Measurements from ENCODE around the gene LAMA1.

The LAMA1 gene

DNA sequence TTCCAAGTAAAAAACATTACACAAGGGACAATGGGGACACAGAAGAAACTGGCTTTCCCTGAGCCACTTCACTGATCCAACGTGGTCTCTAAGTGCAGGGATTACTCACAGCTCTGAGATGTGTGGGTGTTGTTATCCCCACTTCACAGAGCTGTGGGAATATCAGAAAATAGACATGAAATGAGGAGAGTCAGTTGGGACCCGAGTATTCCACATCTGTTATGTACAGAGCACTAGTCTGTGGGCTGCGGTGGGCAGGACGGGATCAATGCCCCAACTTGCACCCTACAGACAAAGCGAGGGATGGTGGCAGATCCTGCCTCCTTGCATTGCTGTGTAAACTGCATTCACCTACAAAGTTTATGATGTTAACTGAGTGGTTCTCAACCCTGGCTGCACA is 11.7 kb downstream of the LAMA1 start:
- no peak for DNase-seq (ENCODE audit: low read depth in 1 of 2, low spot score in 1 of 2)

DNA sequence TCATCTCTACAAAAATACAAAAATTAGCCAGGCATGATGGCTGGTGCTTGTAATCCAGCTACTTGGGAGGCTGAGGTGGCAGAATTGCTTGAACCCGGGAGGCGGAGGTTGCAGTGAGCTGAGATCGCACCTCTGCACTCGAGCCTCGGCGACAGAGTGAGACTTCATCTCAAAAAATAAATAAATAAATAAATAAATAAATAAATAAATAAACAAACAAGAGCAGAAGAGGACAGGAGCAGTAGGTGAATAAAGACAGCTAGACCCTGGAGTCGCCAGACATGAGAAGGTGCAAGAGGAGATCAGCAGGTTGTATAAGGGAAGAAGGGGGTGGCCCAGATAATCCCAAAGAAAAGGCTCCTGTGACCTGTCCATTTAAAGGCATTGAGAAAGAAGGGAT is 12.3 kb downstream of the LAMA1 start:
- no peak for DNase-seq (ENCODE audit: low read depth in 1 of 2, low spot score in 1 of 2)

DNA sequence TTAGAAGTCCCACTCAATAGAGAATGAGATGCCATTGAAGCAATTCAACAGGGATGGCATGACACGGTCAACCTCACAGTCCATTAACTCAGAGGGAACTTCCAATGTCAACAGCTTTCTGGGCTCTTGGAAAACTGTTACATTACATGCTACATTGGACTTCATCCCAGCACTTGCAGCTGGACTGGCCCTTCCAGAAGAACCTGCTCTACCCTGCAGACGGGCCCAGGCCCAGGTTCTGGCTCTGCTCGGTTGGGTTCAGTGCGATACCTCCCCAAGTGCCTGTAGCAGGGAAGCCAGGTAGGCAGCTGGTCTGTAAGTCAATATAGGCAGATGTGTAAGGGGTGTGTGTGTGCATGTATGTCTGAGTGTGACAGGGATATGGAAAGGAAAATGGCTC is 12.9 kb downstream of the LAMA1 start:
- DNase-seq (ENCODE audit: low read depth in 1 of 2, low spot score in 1 of 2): no peak

DNA sequence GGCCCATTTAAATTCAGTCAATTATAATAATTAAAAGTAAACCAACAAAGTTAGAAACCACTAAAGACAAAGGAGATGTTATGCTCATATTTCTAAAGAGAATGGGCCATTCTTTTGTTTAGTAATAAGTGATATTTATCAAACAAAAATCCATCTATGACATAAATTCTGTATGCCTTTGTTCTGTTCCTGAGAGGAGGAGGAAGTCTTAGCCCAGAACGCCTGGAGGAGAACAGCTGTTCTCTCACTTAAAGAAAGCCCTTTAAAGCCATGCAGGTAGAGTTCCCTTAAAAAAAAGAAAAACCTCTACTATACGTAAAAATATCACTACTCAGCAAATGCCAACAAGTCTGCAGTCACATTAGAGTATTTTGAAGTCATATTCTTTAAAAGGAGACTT is 15.5 kb downstream of the LAMA1 start:
- DNase-seq (ENCODE audit: low read depth in 1 of 2, low spot score in 1 of 2): no peak

DNA sequence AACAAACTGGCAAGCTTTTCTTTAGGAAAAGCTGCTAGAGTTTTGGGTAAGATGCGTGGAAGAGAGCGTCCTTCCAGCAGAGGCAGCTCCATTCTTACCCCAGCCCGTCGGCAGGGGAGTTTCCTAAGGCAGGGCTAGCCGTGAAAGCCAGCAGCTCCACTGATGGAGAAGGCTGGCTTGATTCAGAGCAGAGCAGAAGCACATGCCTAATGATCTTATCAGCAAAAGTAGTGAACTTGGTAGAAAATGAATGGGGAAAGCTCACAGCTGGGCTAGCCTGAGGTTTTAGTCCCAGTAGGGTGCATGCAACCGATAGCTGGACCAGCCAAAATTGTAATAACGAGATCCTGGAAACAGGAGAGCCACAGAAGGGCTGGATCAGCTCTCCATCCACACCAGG is 20.8 kb downstream of the LAMA1 start:
- no peak for DNase-seq (ENCODE audit: low read depth in 1 of 2, low spot score in 1 of 2)

DNA sequence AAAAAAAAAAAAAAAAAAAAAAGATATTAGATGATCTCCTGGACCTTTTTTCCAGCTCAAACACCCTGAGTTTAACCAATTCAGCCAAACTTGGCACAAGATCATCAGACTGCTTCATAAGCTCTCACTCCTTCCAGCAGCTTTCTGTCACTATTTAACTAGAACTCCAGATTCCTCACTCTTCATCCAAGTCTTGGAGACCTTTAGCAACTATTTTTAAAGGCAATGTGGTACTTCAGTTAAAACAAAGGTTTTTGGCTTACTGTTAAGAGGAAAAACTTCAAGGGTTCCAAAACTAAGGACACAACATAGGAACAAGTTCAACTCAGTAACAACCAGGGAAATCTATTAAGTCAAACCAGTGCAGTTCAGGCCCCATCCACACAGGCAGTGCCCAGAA is 23.2 kb downstream of the LAMA1 start:
- no peak for DNase-seq (ENCODE audit: low read depth in 1 of 2, low spot score in 1 of 2)

DNA sequence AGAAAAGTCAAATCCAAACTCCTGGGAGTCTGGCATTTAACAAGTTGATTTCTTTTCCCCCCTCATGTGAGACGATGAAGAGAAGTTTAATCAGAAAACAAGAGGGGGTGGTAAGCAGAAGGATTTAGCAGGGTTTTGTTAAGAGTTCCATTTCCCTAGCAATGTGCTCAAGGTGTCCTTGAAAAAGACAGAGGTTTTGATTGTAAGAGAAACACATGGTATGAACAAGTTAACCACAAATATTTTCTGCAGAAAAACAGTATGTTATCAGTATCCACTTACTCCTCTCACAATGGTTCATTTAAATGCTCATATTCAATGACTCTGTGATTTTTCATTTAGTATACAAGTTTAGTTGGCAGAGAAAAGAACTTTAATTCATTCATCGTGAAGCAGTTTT is 26.8 kb downstream of the LAMA1 start:
- DNase-seq (ENCODE audit: low read depth in 1 of 2, low spot score in 1 of 2): no peak

DNA sequence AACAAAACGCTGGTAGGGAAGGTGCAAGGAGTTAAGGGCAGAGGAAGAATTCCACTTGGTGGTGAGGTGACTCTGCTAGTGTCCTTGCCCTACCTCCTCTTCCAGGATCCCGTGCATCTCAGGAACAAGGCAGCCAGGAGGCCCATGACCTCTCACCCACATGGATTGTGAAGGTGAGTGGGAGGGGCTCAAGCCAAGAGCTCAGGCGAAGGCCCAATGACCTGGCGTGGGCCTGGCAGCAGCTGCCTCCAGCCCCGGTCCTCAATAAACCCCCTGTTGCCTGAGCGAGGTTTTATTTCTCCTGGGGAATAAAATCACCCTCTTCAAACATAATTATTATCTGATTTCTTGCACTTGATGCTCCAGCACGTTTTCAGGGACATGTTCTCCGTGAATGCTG is 28.2 kb downstream of the LAMA1 start:
- no peak for DNase-seq (ENCODE audit: low read depth in 1 of 2, low spot score in 1 of 2)

DNA sequence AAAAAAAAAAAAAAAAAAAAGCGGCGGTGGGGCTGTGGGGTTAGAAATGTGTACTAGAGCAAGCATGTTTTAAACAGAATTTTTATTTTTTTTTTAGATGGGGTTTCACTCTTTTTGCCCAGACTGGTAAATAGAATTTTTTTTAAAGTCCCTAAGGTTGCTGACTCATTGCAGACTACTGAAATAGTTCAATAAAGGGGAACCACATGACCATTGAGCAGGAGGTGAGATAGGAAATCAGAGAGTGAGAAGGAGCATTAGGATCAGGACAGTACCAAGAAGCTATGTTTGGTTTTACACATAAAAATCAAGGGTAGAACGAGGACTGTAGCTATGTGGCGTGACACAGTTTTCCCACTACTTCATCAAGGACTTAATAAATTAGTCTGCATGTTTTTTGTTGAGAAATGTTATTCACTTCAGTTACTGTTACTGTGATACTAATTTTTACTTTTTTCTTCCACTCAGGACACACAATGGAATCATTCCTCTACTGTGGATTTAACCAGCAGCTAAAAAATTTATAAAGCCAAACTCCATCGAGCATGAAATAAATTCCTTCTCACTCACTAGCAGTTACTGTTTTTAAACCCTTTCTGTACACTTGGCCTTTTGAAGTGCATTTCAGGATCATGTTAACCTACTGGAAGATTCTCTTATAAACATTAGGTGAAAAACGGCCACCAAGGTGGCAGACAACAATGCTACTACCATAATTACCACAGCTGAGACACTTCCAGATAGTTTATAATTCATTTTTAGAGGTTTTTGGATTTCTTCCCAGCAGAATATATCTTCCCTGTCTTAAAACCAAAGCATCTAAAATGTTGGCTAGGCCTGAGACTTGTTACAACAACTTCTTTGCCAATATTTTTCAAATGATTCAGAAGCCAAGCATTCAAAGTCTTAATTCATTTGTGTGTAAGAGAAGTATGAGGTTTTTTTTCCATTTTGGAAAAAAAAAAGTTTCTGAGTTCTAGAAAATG is 33.2 kb downstream of the LAMA1 start:
- no peak for DNase-seq (ENCODE audit: low read depth in 1 of 2, low spot score in 1 of 2)

DNA sequence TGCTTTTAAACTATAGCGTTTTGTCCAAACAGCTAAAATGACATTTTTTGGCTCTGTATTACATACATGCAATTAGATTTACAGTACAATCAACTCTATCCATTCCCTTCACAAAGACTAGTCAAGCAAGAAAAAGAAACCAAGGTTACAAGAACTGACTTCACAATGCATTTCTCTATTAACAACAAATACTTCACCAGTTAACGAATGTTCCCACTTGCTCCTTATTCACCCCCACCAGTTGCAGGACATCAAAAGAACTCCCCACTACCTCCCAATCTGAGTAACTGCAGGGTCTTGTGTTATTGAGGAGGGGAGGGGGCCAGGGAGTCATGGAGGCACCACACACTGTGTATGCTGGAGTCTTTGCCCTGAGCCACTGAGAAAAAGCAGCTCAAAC is 34.9 kb downstream of the LAMA1 start:
- DNase-seq (ENCODE audit: low read depth in 1 of 2, low spot score in 1 of 2): no peak

DNA sequence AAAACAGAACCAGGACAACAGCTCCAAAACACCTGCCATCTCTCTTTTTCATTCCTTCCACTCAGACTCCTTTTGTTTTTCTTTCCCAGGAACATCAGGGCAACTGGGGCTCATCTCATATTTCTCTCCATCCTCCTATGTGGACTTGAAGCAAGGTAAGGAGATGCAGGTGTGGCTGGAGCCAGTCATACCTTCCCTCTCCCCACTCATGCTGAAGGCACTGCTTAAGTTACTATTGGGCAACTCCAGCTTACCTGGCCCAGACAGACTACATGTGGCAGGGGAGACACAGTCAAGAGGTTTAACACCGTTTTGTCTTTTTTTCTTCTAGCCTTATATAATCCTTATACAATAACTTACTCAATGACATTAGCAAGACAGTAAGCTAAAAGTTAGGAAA is 38.4 kb downstream of the LAMA1 start:
- no peak for DNase-seq (ENCODE audit: low read depth in 1 of 2, low spot score in 1 of 2)

DNA sequence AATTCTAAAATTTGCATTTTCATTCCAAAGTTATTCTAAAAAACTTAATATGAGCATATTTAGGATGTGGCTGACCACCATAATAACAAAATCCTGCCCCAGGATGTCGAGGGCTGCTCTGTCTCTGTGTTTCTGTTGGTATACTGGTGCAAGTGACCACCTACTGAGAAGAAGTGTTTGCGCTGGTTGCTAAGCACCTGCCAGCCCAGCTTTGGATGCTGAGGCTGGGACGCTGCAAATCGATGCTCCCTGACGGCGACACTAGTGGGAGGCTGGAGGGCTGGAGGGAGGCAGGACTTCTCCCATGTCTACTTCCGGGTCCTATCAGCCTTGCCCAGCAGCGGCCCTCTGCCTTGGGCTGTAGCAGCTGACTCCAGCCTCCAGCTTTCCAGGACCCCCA is 45.0 kb downstream of the LAMA1 start:
- no peak for DNase-seq (ENCODE audit: low read depth in 1 of 2, low spot score in 1 of 2)

DNA sequence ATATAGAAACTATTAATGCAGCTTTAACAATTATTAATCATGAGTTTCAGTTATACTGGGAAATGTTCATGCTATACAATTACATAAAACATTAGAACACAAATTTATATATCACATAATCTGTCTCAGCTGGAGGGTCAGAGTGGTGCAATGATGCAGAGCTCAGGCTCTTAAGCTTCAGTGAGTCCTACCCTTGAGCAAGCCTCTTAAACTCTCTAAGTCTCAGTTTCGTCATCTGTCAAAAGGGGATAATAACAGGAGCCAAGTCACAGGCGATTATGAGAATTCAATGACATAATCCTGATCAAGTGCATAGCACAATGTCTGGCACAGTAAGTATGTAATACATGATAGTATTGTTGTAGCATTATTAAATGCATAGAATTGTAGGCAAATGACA is 46.0 kb downstream of the LAMA1 start:
- no peak for DNase-seq (ENCODE audit: low read depth in 1 of 2, low spot score in 1 of 2)

DNA sequence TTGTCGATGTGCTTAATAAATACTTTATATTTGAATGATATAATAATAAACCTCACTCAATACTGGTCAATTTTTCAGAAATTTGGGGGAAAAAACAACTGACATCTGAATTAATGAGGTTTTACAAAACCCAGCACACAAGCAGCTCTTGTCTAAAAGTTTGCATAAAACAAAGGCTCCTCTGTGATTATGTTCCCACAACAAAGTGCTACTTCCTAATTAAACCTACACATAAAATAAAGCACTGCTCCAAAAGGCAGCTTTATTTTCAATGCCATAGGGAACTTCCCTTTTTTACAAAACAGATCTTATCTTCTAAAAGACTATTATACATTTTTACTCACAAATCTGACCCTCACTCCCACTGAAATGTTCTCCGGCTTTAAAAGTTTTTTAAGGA is 47.1 kb downstream of the LAMA1 start:
- no peak for DNase-seq (ENCODE audit: low read depth in 1 of 2, low spot score in 1 of 2)

DNA sequence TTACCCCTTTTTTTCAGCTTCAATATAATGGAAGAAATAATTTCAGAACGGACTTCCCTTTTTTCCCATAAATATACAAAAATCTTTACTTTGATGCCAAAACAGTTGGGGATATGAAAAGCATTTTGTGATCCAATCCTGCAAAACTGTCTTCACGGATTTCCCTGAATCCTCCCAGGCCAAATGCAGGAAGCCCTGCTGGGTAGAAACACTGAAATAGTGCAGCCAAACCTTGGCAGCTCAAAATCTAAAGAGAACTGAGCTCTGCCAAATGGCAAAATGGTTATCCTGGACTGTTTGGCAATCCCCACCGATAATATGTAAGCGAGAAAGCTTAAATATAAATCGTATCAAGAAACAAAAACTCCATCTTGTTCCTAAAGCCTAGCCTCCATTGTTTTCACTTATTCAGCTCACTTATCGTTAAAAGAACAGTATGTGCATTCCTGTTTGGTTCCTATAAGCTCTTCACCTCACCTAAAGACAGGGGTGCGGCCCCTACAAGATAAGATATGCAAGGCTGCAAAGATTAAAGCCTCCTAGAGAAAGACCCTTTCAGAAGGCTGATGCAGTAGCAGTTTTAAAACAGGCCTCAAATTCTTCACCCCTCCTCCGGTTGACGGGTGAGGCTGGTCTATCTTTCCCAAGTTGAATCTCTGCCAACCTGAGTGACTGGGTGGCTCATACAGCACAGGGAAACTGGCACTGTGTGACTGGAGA is 48.6 kb downstream of the LAMA1 start:
- no peak for DNase-seq (ENCODE audit: low read depth in 1 of 2, low spot score in 1 of 2)

DNA sequence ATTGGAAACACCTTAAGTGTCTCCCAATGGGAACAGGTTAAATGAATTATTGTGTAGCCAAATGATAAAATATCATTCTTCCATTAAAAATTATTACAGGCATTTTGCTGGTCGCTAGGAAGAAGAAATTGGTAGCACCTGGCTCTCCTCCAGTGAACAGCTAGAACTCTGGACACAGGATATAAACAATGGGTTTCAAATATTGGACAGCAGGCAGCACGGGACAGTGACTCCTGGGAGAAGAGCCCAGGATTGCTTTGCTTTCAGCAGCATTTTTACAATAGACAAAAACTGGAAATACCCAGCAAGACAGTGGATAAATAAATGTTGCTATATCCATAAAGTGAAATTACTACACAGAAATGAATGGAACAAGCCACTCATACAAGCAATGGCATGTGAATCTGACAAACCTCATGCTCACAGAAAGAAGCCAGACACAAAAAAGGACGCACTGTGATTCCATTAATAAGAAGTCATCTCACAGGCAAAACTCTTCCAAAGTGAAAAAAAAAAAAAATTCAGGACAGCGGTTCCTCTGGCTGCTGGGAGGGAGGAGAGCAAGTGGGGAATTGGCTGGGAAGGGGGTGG is 50.5 kb downstream of the LAMA1 start:
- DNase-seq (ENCODE audit: low read depth in 1 of 2, low spot score in 1 of 2): no peak

DNA sequence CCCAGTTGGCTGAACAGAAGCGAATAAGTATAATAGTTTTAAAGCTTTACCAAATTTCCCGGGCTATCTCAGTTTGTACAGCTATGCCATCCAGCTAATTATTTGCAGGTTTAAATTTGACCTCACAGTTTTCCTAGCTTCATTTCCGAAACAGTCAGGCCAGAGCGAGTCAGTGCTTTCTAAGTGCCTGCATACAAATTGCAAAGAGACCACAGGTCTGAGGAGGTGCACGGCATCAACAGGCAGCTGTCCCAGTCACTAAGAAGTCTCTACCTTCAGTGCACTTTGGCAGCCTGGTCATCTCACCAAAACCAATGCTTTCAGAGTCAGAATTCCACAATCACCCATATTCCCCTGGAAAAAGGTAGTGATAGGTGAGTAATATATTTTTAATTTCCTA is 51.9 kb downstream of the LAMA1 start:
- no peak for DNase-seq (ENCODE audit: low read depth in 1 of 2, low spot score in 1 of 2)

DNA sequence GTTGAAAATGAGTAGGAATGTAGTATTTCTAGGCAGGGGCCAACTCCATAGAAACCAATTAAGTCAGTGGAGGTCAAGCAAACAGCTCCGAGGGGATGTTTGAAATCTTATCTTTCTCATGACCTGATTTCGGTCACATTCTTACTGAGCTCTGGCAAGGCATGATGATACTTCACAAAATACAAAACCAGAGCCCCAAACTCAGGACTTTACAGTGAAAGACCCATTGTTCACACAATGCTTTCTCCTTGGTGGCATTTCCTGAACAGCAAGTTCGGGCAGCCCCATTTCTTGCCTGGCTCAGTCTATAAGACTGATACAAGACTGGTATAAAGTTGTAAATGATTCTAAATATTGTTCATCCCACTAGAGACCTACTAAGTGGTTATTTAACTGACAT is 53.3 kb downstream of the LAMA1 start:
- no peak for DNase-seq (ENCODE audit: low read depth in 1 of 2, low spot score in 1 of 2)

DNA sequence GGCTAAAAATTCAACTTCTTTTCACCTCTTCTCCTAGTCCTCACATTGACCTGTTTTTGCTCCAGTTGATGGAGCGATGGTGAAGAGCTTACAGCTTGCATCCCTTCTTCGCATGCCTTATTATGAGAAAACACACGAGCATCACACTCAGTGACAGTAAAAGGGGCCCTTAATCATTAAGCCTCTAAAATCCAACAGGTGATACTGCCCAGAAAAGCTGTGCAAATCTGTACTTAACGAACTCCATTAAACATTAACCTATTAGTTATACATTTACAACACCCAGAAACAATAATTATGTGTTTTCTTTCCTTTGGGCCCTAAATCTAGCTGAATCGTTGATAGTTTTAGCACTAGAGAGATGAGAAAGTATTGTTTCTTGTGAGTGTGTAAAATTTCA is 54.8 kb downstream of the LAMA1 start:
- no peak for DNase-seq (ENCODE audit: low read depth in 1 of 2, low spot score in 1 of 2)

DNA sequence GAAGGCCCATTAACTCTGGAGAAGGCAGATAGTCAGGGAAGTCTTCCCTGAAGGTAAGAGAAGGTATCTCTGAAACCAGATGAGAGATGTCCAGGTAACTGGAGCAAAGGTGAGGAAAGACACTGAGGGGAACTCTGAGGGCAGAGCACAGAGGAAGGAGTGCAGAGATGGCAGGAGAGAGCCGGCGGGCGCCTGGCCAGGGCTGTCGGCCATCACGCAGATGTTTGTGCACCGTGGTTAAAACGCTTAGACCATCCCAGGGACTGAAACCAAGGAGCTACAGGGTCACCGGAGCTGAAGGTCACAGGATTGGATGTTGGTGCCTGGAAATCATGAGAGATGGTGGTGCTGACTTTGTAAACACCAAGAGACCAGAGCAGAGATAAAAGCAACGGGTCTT is 55.4 kb downstream of the LAMA1 start:
- no peak for DNase-seq (ENCODE audit: low read depth in 1 of 2, low spot score in 1 of 2)

DNA sequence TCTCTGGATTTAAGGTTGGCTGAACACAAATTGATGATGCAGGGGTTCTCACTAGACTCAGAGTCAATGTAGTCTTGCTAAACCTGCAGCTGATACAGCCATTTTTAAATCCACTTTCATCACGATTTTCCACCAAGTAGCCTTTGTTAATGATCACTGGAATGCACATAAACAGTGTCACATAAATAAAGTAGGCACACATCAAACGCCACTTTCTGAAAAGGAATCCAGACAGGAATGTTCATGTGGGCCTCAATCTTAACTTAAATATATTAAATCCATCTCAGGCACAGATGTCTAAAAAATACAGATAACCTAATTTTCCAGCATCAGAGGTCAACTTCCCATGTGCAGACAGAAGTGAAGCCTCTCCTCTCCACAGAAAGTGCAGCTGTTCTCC is 58.3 kb downstream of the LAMA1 start:
- DNase-seq (ENCODE audit: low read depth in 1 of 2, low spot score in 1 of 2): no peak

DNA sequence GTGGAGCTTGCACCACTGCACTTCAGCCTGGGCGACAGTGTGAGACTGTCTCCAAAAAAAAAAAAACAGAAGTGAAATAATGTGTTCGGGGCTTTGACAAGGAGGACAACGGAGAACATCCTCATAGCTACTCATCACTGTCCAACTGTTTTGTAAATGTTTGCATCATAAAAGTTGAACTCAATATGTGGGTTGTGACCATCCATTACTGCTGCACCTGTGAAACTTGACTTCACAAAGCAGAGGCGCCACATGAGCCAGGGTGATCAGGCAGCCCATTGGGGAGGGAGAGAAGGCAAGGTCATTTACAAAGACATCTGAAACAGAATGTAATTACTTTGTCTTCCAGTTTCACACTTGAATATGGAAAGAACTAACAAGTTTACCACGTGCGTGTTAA is 61.6 kb downstream of the LAMA1 start:
- DNase-seq (ENCODE audit: low read depth in 1 of 2, low spot score in 1 of 2): no peak
